B cell (primary cell): ENCODE data around the gene EXD3.

Experiments
- EZH2 ChIP-seq: IDR thresholded peaks from 2 replicates; pipeline ENCODE4 v1.6.1; 2012; ENCODE audit warnings: borderline replicate concordance, low read depth, mild to moderate bottlenecking, moderate library complexity, low read length; ENCODE audit not compliant: insufficient read depth, poor library complexity, severe bottlenecking
- TF ChIP-seq, protein P1 (sequence below): fragments of 200-600 bp; IDR thresholded peaks from one replicate; pipeline ENCODE4 v1.8.0; 2022; ENCODE audit warnings: antibody characterized with exemption, mild to moderate bottlenecking

GRCh38 chr9:137412431-137412830 is 10.5 kb downstream of the EXD3 start:
- TF ChIP-seq EZH2: no peak
- TF ChIP-seq, protein P1, sequence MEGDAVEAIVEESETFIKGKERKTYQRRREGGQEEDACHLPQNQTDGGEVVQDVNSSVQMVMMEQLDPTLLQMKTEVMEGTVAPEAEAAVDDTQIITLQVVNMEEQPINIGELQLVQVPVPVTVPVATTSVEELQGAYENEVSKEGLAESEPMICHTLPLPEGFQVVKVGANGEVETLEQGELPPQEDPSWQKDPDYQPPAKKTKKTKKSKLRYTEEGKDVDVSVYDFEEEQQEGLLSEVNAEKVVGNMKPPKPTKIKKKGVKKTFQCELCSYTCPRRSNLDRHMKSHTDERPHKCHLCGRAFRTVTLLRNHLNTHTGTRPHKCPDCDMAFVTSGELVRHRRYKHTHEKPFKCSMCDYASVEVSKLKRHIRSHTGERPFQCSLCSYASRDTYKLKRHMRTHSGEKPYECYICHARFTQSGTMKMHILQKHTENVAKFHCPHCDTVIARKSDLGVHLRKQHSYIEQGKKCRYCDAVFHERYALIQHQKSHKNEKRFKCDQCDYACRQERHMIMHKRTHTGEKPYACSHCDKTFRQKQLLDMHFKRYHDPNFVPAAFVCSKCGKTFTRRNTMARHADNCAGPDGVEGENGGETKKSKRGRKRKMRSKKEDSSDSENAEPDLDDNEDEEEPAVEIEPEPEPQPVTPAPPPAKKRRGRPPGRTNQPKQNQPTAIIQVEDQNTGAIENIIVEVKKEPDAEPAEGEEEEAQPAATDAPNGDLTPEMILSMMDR: no peak
